OCI-LY7 (cell line): Measurements from ENCODE around the gene PODN.

Experiments
- EZH2phosphoT487 ChIP-seq: fragments of 200-600 bp; sonication (generic); IDR thresholded peaks from 2 replicates; pipeline ENCODE4 v1.6.1; 2018; ENCODE audit warnings: low read depth, borderline replicate concordance, mild to moderate bottlenecking, mixed run types, antibody characterized with exemption, low read length, moderate library complexity, mixed read lengths
- TF ChIP-seq, protein P1 (sequence below): fragments of 200-600 bp; sonication (generic); conservative IDR thresholded peaks from 2 replicates; pipeline ENCODE4 v1.5.1; 2014; ENCODE audit warnings: mild to moderate bottlenecking, antibody characterized with exemption, low read length, moderate library complexity, mixed read lengths

DNA sequence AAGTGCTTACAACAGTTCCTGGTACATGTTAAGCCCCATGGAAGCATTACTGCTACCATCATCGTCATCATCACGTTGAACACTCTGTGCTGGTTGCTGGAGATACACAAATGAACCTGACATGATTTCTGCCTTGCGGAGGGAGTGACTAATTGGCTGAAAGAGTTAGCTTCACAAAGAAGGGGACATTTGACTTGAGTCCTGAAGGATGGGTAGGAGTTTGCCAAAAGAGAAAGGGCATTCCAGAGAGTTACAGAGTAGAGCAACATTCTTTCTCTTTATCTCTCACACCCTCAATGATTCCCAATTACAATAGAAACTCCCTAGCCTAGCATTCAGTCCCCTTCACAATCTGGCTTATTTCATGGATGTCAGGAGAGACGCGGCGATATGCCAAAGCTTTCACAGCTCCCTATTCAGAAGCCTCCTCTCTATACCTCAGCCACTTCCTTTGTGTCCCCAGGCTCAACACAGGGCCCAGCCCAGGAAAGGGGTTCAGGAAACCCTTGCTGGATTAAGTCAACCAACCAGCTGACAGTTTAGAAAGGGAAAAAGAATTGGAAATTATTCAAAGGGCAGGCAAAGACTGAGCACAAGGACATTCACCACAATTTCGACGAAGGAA, 42.4 kb downstream of the PODN start:
- TF ChIP-seq, protein P1, sequence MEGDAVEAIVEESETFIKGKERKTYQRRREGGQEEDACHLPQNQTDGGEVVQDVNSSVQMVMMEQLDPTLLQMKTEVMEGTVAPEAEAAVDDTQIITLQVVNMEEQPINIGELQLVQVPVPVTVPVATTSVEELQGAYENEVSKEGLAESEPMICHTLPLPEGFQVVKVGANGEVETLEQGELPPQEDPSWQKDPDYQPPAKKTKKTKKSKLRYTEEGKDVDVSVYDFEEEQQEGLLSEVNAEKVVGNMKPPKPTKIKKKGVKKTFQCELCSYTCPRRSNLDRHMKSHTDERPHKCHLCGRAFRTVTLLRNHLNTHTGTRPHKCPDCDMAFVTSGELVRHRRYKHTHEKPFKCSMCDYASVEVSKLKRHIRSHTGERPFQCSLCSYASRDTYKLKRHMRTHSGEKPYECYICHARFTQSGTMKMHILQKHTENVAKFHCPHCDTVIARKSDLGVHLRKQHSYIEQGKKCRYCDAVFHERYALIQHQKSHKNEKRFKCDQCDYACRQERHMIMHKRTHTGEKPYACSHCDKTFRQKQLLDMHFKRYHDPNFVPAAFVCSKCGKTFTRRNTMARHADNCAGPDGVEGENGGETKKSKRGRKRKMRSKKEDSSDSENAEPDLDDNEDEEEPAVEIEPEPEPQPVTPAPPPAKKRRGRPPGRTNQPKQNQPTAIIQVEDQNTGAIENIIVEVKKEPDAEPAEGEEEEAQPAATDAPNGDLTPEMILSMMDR, result no peak
- no peak for TF ChIP-seq EZH2phosphoT487
